HuH-7.5 (cell line): ENCODE measurements around the gene NRF1.
"Not testable (repeated sequence)": the region's sequence is repeated elsewhere in the genome, so short reads cannot be mapped to it uniquely, and the experiment has no call there.

Experiments
- DNase-seq: peaks from one replicate; pipeline ENCODE4 v3.0.0; 2011; ENCODE audit warnings: low spot score

The NRF1 gene

GRCh38 chr7:129607471-129608120 lies 3.9 kb upstream of the NRF1 start:
- peak; percentile 76 for DNase-seq

DNA sequence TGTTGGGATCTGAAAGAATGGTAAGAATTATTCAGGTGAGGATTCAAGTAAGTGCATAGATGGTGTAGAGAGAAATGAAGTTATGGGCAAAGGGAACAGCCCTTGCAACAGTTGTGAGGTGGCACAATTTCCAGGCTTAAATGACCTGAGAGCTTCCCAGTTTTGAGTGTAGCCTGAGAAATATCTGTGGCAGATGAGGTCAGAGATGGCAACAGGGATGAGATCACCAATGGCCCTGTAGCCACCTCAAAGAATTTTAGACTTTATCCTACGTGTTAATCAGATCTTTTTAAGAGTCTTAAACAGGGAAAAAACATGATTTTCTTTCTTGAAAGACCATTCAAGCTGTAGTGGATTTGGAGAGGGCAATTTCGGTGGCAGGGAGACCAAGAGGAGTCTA lies 1.9 kb upstream of the NRF1 start:
- no peak for DNase-seq

- DNase-seq: no peak
These were observed 743 bp upstream of the NRF1 start for GRCh38 chr7:129610709-129611245.

DNA sequence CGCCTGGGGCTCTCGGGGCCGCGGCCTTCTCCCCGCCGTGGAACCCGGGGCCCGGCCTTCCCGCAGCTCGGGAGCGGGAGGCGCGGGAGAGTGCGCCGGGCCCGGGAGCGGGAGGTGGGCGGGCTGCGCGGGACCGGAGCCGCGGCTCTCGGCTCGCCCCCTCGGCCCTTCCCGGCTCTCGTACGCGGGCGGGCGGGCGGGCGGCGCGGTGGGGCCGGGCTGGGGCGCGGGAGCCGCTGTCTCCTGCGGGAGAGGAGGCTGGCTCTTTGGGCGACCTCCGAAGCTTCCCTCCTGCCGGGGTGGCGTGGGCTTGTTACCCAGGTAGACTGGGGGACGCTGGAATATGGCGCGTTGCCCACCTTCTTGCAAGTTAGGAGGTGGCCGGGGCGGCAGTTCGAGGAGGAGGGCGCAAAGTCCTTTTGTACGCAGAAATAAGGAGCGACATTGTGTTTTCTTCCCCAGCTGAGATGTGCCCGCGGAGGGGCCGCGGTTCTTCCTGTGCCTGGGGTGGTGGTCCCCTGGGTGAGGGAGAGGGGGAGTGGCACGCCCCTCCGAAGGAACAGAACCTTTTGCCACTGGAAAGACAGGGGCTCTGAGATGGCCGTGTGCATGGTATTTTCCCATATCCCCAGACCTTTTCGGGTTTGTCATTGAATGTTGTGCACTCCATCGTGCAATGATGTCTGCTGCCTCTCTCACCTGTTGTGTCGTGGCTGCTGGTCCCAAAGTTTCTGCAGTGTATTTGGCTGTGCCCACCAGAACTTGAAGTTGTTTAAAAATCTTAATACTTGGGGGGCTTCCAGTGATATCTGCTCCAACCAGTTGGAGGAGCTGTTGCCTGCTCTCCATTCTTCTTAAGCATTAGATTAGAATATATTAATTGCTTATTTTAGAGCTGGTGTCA lies 844 bp downstream of the NRF1 start:
- no peak for DNase-seq

DNA sequence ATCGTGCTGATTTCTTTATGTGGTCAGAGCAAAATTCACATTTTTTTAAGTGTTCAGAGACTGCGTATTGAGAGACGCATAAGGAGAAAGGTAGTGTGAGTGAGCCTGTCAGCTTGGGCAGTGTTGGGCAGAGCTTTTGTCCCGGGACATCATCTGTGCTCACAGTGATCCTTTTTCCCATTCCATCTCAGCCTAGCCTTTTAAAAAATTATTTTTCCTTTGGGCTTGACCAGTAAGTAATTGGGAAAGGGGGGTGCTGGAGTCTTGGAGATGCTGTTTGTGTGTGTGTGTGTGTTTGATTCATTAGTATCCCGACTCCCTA lies 1.5 kb downstream of the NRF1 start:
- DNase-seq: no peak

DNA sequence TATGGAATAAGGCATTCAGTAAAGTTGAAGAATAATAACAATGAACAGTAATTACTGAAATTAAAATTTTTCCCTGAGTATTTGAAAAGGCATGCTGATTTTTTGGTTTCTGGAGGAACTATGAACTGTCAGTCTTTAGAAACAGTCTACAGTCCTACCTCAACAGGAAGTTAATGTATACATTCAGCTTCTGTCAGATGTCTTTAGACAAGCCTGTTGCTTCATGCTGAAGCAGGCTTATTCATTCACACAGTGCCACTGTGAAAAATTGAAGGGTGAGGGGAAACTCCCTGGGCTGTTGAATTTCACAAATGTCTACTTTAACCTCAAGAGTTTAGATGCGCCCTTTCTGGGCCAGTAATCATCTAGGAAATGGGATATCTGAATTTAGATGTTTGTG lies 3.5 kb downstream of the NRF1 start:
- no peak for DNase-seq

DNA sequence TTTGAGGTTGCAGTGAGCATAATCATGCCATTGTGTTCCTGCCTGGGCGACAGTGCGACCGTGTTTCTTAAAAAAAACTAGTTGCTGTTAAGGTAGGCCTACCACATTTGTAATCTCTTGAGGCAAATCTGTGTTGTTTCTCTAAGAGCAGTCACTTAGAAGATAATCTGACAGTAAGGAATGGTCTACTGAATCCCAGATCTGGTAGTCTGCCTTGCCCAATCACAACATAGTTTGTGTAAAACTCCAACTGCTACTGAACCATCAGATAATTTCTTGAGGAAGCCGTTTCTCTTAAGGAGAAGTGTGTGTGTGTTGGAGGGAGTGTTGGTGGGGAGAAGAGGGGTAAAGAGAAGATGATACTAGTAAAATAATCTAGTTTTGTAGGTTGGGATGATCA lies 5.0 kb downstream of the NRF1 start:
- DNase-seq: no peak

- DNase-seq: no peak
These were observed 5.7 kb downstream of the NRF1 start for GRCh38 chr7:129617178-129617577.

DNA sequence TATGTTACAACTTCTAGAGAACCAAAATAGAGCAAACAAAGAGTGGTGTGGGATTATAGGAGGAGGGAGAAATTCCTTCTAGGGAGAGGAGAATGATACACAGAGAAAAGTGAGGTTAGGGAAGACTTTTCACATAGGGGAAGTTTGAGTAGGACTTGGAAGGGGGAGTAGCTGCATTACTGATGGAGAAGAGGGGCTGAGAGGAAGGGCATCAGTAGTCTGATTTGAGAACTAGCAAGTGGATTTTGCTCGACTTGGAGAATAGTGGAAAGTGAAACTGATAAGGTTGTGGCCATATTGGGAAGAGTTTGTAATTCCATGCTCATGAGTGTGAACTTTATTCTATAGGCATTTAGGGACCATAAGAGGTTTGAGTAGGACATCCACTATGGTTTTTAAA lies 6.1 kb downstream of the NRF1 start:
- DNase-seq: no peak

- no peak for DNase-seq
These were observed 15.4 kb downstream of the NRF1 start for GRCh38 chr7:129626896-129627295.

- no peak for DNase-seq
These were observed 18.8 kb downstream of the NRF1 start for GRCh38 chr7:129630341-129630740.

DNA sequence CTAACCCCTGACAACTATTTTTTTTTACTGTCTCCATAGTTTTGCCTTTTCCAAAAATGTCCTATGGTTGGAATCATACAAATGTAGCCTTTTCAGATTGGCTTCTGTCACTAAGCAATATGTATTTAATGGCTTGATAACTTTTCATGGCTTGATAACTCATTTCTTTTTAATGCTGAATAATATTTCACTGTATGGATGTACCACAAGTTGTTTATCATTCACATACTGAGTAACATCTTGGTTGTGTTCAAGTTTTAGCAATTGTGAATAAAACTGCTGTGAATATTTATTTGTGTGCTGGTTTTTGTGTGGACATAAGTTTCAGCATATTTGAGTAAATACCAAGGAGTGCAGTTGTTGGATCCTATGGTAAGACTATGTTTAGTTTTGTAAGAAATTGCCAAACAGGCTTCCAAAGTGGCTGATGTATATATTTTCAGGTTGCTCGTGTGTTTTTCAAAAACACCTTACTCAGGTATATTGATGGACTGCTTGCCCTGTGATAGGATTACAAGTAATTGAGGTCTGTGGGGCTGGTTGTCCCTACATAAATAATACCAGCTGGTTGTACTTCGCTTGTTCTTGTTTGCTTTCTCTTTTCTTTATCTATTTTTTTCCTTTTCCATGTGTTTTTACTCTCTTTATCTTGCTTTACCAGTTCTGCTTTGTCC lies 23.0 kb downstream of the NRF1 start:
- DNase-seq: no peak

GRCh38 chr7:129635300-129636029 lies 23.9 kb downstream of the NRF1 start:
- DNase-seq: peak; percentile 48

DNA sequence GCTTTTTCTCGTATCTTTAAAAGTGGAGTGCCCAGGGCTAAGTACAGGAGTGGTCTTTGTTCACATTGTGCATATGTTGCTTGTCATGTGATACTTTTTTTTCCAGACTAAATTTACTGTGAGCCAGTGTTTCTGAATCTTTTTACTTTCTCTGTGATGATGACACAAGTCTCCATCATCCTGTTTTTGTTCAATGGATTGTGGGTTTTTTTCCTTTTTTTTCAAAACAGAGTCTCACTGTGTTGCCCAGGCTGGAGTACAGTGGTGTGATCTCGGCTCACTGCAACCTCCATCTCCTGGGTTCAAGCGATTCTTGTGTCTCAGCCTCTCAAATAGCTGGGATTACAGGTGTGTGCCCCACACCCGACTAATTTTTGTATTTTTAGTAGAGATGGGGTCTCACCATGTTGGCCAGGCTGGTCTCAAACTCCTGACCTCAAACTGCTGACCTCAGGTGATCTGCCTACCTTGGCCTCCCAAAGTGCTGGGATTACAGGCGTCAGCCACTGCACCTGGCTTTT lies 24.6 kb downstream of the NRF1 start:
- DNase-seq: not testable (repeated sequence)

GRCh38 chr7:129636641-129637040 lies 25.1 kb downstream of the NRF1 start:
- no peak for DNase-seq

DNA sequence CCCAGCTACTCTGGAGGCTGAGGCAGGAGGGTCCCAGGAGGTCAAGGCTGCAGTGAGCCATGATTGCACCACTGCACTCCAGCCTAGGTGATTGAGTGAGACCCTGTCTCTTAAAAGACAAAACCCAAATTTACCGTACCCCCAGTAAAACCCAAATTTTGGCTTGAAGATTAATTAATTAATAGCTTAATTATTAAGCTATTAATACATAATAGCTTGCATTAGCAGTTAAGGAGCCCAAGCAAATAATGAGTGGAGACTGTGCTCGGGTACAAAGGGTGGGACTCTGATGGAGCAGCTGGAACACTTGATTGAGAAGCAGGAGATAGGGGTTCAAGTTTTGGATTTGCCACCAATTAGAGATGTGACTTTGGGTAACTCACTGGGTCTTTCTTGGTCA lies 28.9 kb downstream of the NRF1 start:
- no peak for DNase-seq

GRCh38 chr7:129642871-129643549 lies 31.5 kb downstream of the NRF1 start:
- DNase-seq: no peak

- no peak for DNase-seq
These were observed 32.1 kb downstream of the NRF1 start for GRCh38 chr7:129643550-129644170.

GRCh38 chr7:129644634-129645230 lies 33.2 kb downstream of the NRF1 start:
- DNase-seq: no peak

GRCh38 chr7:129646369-129647021 lies 35.0 kb downstream of the NRF1 start:
- no peak for DNase-seq
